ENCODE measurements around the gene NLRP5.
"Not testable (repeated sequence)": the region's sequence is repeated elsewhere in the genome, so short reads cannot be mapped to it uniquely, and the experiment has no call there.

The NLRP5 gene

GRCh38 chr19:56079609-56080008 lies 93.0 kb downstream of the NLRP5 start:
- no peak for DNase-seq

GRCh38 chr19:56080669-56081401 lies 94.3 kb downstream of the NLRP5 start:
- DNase-seq = peak in 1 of 2 experiments; percentile 49

GRCh38 chr19:56083668-56084067 lies 97.1 kb downstream of the NLRP5 start:
- DNase-seq = no peak

GRCh38 chr19:56084835-56085536 lies 98.4 kb downstream of the NLRP5 start:
- no peak for DNase-seq

GRCh38 chr19:56085571-56086275 lies 99.1 kb downstream of the NLRP5 start:
- no peak for DNase-seq

GRCh38 chr19:56086671-56087430 lies 100.3 kb downstream of the NLRP5 start:
- DNase-seq = no peak

- no peak for DNase-seq
These were observed 101.3 kb downstream of the NLRP5 start for GRCh38 chr19:56087647-56088496.

GRCh38 chr19:56088497-56089215 lies 102.1 kb downstream of the NLRP5 start:
- no peak for DNase-seq

GRCh38 chr19:56089344-56089743 lies 102.8 kb downstream of the NLRP5 start:
- no peak for DNase-seq

GRCh38 chr19:56091066-56091490 lies 104.5 kb downstream of the NLRP5 start:
- DNase-seq = peak in 1 of 2 experiments; percentile 28

- peak; percentile 36 to 68 for DNase-seq
These were observed 105.4 kb downstream of the NLRP5 start for GRCh38 chr19:56091751-56092546.

GRCh38 chr19:56092685-56093631 lies 106.4 kb downstream of the NLRP5 start:
- no peak for DNase-seq

- no peak for DNase-seq
These were observed 107.9 kb downstream of the NLRP5 start for GRCh38 chr19:56094449-56094848.

GRCh38 chr19:56096665-56097064 lies 110.1 kb downstream of the NLRP5 start:
- DNase-seq = no peak

- DNase-seq = no peak
These were observed 110.7 kb downstream of the NLRP5 start for GRCh38 chr19:56097306-56097705.

GRCh38 chr19:56097776-56098175 lies 111.2 kb downstream of the NLRP5 start:
- DNase-seq = no peak

- not testable (repeated sequence) for DNase-seq
These were observed 111.7 kb downstream of the NLRP5 start for GRCh38 chr19:56098237-56098636.

GRCh38 chr19:56098731-56099568 lies 112.4 kb downstream of the NLRP5 start:
- DNase-seq = no peak

All from SW 1271 (cell line).